HG02852 (cell line): ENCODE data around the gene KLHL22.
A peak's percentile ranks its signal among the peaks of the same experiment; 100 is the strongest.
"Not testable (repeated sequence)": the region's sequence is repeated elsewhere in the genome, so short reads cannot be mapped to it uniquely, and the experiment has no call there.

Experiments
- ATAC-seq: cut with Tn5 transposase; IDR thresholded peaks from one replicate; pipeline ENCODE4 v1.9.1; 2021; ENCODE audit warnings: mild to moderate bottlenecking, moderate library complexity; ENCODE audit not compliant: unreplicated experiment

KLHL22 gene

GRCh38 chr22:20506543-20507252 is 11.1 kb upstream of the KLHL22 start:
- ATAC-seq: no peak

- not testable (repeated sequence) for ATAC-seq
Measured at GRCh38 chr22:20504293-20504922, 8.8 kb upstream of the KLHL22 start.

GRCh38 chr22:20503816-20504215 is 8.2 kb upstream of the KLHL22 start:
- ATAC-seq: no peak

- ATAC-seq: no peak
Measured at GRCh38 chr22:20499769-20500168, 4.2 kb upstream of the KLHL22 start.

- no peak for ATAC-seq
Measured at GRCh38 chr22:20498913-20499312, 3.3 kb upstream of the KLHL22 start.

GRCh38 chr22:20497426-20497825 is 1.8 kb upstream of the KLHL22 start:
- no peak for ATAC-seq

GRCh38 chr22:20495861-20496681 is 476 bp upstream of the KLHL22 start:
- peak; percentile 75 for ATAC-seq

GRCh38 chr22:20491346-20491745 is 4.2 kb downstream of the KLHL22 start:
- ATAC-seq: no peak

- ATAC-seq: no peak
Measured at GRCh38 chr22:20490941-20491307, 4.7 kb downstream of the KLHL22 start.

- no peak for ATAC-seq
Measured at GRCh38 chr22:20490183-20490940, 5.2 kb downstream of the KLHL22 start.

GRCh38 chr22:20488946-20489345 is 6.6 kb downstream of the KLHL22 start:
- no peak for ATAC-seq

GRCh38 chr22:20487715-20488114 is 7.9 kb downstream of the KLHL22 start:
- no peak for ATAC-seq

GRCh38 chr22:20486229-20486628 is 9.4 kb downstream of the KLHL22 start:
- ATAC-seq: no peak

- ATAC-seq: no peak
Measured at GRCh38 chr22:20484948-20485683, 10.5 kb downstream of the KLHL22 start.

GRCh38 chr22:20483771-20484170 is 11.8 kb downstream of the KLHL22 start:
- ATAC-seq: no peak

- ATAC-seq: not testable (repeated sequence)
Measured at GRCh38 chr22:20483143-20483506, 12.5 kb downstream of the KLHL22 start.

- no peak for ATAC-seq
Measured at GRCh38 chr22:20479612-20480196, 15.9 kb downstream of the KLHL22 start.

GRCh38 chr22:20478059-20478458 is 17.5 kb downstream of the KLHL22 start:
- ATAC-seq: not testable (repeated sequence)

GRCh38 chr22:20475569-20475968 is 20.0 kb downstream of the KLHL22 start:
- ATAC-seq: not testable (repeated sequence)

GRCh38 chr22:20475115-20475436 is 20.5 kb downstream of the KLHL22 start:
- no peak for ATAC-seq
